H1 (cell line): Measurements from ENCODE around the gene PDZD4. TPM values are rescaled to one million over a fixed set of nuclear protein-coding genes. Genes with fewer than 3 reads are reported as not detected.

Experiments
- CHD1 ChIP-seq: IDR thresholded peaks from 2 replicates; pipeline ENCODE4 v1.6.1; 2012; ENCODE audit warnings: low read depth, low read length, improper control_type of control experiment
- GABPA ChIP-seq: IDR thresholded peaks from 2 replicates; pipeline ENCODE4 v1.6.1; 2011; ENCODE audit warnings: mild to moderate bottlenecking, low read length, moderate library complexity, borderline replicate concordance; ENCODE audit not compliant: insufficient read depth
- RFX5 ChIP-seq: IDR thresholded peaks from 2 replicates; pipeline ENCODE4 v1.6.1; 2011; ENCODE audit warnings: low read depth, low read length, improper control_type of control experiment, borderline replicate concordance
- RXRA ChIP-seq: IDR thresholded peaks from 2 replicates; pipeline ENCODE4 v1.6.1; 2011; ENCODE audit warnings: low read depth, mild to moderate bottlenecking, low read length, moderate library complexity; ENCODE audit not compliant: insufficient read depth
- polyA plus RNA-seq, 7 experiments: library from polyadenylated mRNA; depleted of rRNA in 3 of 7; stranded (reverse) in 5 of 7; unstranded in 2 of 7; fragments of >200 nt in 5 of 7; fragments of 200-250 nt in 2 of 7; gene quantifications; 1 replicate in 5 of 7; 2 replicates in 1 of 7; 4 replicates in 1 of 7; pipeline versions ENCODE4 v1.2.1 to v1.2.3, GENCODE V29; 2011 to 2013; ENCODE audit warnings: missing spikeins in 2 of 7, mixed read lengths in 2 of 7
- total RNA-seq: library from RNA; stranded (reverse); fragmentation: NEBNext Ultra II Directional; extraction: Animal tissue kit (Norgen Biotek cat#: 25700); gene quantifications from 2 replicates; pipeline ENCODE4 v1.2.1, GENCODE V29; 2021

The PDZD4 gene
- total and polyA plus RNA-seq, 2 of the 8 experiments (the other 6 are each of a cell fraction or from before 2014, with no cell fraction given) = 45.8 to 169 TPM

GRCh38 chrX:153814591-153815315 lies 15.6 kb downstream of the PDZD4 start (continued):
- no peak for TF ChIP-seq CHD1
- no peak for TF ChIP-seq RFX5
- no peak for TF ChIP-seq RXRA
- TF ChIP-seq GABPA = no peak
